Glutamatergic neuron (in vitro differentiated cells): ENCODE results near the gene ZC3H12C. TPM values are rescaled to one million over a fixed set of nuclear protein-coding genes. Genes with fewer than 3 reads are reported as not detected.
A peak's percentile ranks its signal among the peaks of the same experiment; 100 is the strongest.

Source experiments
- DNase-seq: peaks from one replicate; pipeline ENCODE4 v3.0.0; 2022
- H3K27ac Mint-ChIP-seq: one replicate; pipeline ENCODE4 v1.8.0; 2020; ENCODE audit warnings: mild to moderate bottlenecking, mixed read lengths, inconsistent platforms; ENCODE audit not compliant: unreplicated experiment
- H3K27me3 Mint-ChIP-seq: one replicate; pipeline ENCODE4 v1.8.0; 2020; ENCODE audit warnings: mild to moderate bottlenecking, moderate library complexity, mixed read lengths, inconsistent platforms; ENCODE audit not compliant: unreplicated experiment
- H3K36me3 Mint-ChIP-seq: one replicate; pipeline ENCODE4 v1.8.0; 2020; ENCODE audit warnings: mild to moderate bottlenecking, mixed read lengths, inconsistent platforms; ENCODE audit not compliant: unreplicated experiment
- H3K4me1 Mint-ChIP-seq: one replicate; pipeline ENCODE4 v1.8.0; 2020; ENCODE audit warnings: mild to moderate bottlenecking, low read depth, mixed read lengths, inconsistent platforms; ENCODE audit not compliant: unreplicated experiment
- H3K4me3 Mint-ChIP-seq: one replicate; pipeline ENCODE4 v1.8.0; 2020; ENCODE audit warnings: mild to moderate bottlenecking, mixed read lengths, inconsistent platforms; ENCODE audit not compliant: unreplicated experiment
- H3K9me3 Mint-ChIP-seq: one replicate; pipeline ENCODE4 v1.8.0; 2020; ENCODE audit warnings: mild to moderate bottlenecking, moderate library complexity, mixed read lengths, inconsistent platforms; ENCODE audit not compliant: unreplicated experiment
- CTCF ChIP-seq: fragments of 200-600 bp; sonication (generic); IDR thresholded peaks from one replicate; pipeline ENCODE4 v1.5.0; 2021; ENCODE audit not compliant: partially characterized antibody, unreplicated experiment
- total RNA-seq: library from RNA; stranded (reverse); fragmentation: NEBNext Ultra II Directional; extraction: Animal tissue kit (Norgen Biotek cat#: 25700); gene quantifications from one replicate; pipeline ENCODE4 v1.2.1, GENCODE V29; 2021; ENCODE audit not compliant: unreplicated experiment

The ZC3H12C gene
- total RNA-seq, 1 donor from 2014 or later = 60.6 TPM

GRCh38 chr11:110168033-110168803 lies 75.0 kb downstream of the ZC3H12C start:
- TF ChIP-seq CTCF = no peak
- H3K4me1 Mint-ChIP-seq = peaks cover 35% of the 10 kb centered on the region
- peak overlapping the region; percentile 46 for H3K4me3 Mint-ChIP-seq
- no peak for DNase-seq
- H3K36me3 Mint-ChIP-seq = peaks cover 6% of the 10 kb centered on the region
- H3K27ac Mint-ChIP-seq = peak overlapping the region; percentile 68
- peaks cover 4% of the 10 kb centered on the region for H3K9me3 Mint-ChIP-seq
- H3K27me3 Mint-ChIP-seq = peaks cover 10% of the 10 kb centered on the region

DNA sequence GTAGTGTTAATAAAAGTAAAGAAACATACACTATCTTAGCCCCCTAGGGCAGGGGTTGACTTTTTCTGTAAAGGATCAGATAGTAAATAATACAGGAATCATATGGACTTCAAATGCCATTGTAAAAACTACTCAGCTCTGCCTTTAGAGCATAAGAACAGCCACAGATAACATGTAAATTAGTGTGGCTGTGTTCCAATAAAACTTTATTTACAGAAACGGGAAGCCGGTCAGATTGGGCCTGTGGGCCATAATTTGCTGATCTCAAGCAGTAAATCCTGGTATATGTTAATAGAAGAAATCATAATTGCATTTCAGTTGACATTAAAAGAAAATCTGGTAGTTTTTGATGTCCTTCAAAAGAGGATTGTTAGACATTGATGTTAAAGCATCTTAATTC lies 76.5 kb downstream of the ZC3H12C start:
- Mint-ChIP-seq H3K27ac (peak overlapping the region; percentile 67), H3K4me3 (no peak overlapping the region), H3K27me3 (peaks cover 10% of the 10 kb centered on the region), H3K9me3 (peaks cover 4% of the 10 kb centered on the region), H3K36me3 (peaks cover 6% of the 10 kb centered on the region), H3K4me1 (peaks cover 43% of the 10 kb centered on the region)
- TF ChIP-seq CTCF = no peak
- DNase-seq = no peak

DNA sequence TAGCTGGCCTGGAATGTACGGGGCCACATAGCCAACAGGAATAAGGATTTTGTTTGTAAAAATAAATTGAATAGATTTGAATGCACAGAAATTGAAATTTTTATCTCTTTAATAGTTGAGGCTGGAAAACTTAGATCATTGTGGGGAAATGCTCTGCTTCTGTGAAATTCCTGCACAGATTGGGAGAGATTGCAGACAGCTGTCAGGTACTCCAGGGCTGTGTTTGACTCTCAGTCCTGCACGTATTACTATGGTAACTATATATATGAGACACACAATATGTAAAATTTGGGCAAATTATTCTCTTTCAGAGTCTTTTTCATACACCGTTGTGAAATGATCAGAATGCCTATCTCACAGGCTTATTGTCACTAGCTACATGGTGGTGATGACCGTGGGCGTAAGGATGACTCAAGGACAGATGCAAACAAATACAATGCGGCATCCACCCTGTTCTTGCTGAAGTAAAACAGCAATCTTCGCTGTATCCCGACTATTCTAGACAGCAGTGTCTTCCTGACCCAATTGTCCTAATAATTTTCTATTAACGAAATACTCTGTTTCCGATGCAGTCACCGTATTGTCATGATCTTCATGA lies 79.4 kb downstream of the ZC3H12C start:
- peaks cover 9% of the 10 kb centered on the region for H3K27me3 Mint-ChIP-seq
- no peak overlapping the region for H3K4me3 Mint-ChIP-seq
- peaks cover 34% of the 10 kb centered on the region for H3K4me1 Mint-ChIP-seq
- DNase-seq = no peak
- TF ChIP-seq CTCF = no peak
- H3K27ac Mint-ChIP-seq = peak overlapping the region; percentile 66
- peaks cover 8% of the 10 kb centered on the region for H3K9me3 Mint-ChIP-seq
- no peaks in the 10 kb centered on the region for H3K36me3 Mint-ChIP-seq

- H3K27ac Mint-ChIP-seq = peak overlapping the region; percentile 46
- peak; percentile 84 for DNase-seq
- peak; percentile 88 for TF ChIP-seq CTCF
- no peaks in the 10 kb centered on the region for H3K36me3 Mint-ChIP-seq
- H3K4me3 Mint-ChIP-seq = no peak overlapping the region
- H3K9me3 Mint-ChIP-seq = peaks cover 8% of the 10 kb centered on the region
- peaks cover 9% of the 10 kb centered on the region for H3K27me3 Mint-ChIP-seq
- peaks cover 30% of the 10 kb centered on the region for H3K4me1 Mint-ChIP-seq
Observed at GRCh38 chr11:110173811-110174644, 80.8 kb downstream of the ZC3H12C start.
